ENCODE results near the gene KXD1.

The KXD1 gene

DNA sequence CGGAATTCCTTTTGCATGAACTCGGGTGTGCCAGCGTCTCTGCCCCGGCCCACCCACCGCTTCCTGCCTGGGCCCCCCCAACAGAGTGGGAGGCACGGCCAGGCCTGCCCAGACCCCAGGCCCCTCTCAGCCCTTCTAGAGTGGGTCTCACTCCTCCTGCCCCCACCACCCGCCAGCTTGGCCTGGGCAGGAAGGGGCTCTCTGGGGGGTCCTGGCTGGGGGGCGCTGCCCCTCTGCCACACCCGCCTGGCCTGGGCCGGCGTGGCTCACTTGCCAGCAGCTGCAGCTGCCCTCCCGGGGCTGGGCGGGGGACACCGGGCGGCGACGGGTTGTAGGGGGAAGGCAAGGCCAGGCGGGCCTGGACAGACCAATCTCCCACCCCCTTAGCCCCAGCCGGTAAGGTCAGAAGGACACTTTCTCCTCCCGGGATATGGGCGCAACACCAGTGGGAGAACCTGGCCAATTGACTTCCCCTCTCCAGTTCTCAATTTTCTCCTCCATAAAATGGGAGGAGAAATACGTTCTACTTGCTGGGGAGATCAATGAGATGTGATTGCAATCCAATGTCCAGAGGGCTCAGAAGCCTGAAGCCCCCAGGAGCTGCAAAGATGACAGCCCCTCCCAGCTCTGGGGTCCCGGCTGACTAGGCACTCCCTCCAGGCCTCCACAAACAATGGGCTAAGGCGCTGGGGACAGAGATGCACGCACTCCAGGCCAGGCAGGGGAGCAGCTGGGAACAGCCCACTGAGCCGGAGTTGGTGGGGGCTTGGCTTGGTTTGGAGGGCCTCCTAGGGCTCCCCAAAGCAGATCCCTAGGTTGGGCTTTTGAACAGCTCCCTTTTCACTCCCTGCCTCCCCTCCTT is 46.5 kb downstream of the KXD1 start:
- no peak for DNase-seq

DNA sequence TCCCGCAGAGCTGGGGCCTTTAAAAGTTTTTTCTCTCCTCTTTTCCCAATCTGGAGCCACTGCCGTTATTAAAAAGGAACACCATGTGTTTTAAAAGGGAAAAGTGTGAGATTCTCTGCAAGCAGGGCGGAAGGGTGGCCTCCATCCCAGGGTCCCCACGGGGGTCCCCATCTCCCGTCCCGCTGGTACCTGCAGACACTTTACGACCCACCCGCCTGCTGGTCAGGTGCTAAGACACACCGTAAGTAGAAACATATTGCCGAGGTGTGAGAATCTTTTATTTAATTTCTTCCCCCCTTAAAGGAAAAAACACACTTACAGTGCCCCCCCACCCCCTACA is 47.1 kb downstream of the KXD1 start:
- no peak for DNase-seq

DNA sequence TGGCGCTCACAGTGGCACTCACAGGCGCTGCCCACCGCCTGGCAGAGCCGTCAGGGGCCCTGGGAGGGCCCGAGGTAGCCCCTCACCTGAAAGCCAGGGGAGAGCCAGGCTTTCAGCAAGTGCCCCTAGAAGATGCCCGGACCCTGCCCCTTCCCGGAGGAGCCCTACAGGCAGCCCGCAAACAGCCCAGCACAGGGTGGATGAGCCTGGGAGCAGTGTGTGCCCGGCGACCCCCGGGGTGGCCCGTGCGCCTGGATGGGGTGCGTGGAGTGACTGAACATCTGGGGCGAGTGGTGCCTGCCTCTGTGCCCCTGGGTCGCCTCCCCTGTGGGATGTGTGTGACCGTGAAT is 47.5 kb downstream of the KXD1 start:
- DNase-seq: no peak

DNA sequence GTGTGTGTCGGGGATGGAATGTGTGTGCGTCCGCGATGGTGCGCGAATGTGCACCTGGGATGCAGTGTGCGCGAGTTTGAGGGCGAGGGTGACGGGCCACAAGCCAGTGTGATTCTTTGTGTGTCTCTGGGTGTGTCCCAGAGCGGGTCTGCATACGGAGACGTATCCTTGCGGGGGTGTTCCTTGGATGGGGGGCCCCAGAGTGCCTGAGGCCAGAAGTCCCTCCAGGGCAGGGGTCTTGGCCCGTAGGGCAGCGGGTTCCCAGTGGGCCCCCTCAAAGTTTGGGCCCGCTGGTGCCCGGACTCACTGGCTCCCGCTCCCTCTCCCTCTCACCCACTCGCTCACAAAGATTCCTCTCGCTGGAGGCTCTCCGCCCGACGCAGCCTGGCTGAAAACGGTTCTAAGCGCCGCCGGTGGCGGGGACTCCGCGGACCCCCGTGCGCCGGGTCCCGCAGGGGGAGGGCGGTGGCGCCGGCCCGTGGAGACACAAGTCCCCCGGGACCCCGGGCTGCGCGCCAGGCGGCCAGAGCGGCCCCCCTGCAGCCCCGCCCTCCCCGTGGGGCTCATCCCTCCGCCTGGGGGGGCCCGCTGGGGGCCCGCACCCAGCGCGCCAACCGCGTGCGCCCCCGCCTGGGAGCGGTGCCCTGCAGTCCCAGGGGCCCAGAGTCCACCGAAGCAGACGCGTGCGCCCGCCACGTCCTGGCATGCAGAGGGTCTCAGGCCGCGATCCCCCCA is 48.0 kb downstream of the KXD1 start:
- no peak for DNase-seq

DNA sequence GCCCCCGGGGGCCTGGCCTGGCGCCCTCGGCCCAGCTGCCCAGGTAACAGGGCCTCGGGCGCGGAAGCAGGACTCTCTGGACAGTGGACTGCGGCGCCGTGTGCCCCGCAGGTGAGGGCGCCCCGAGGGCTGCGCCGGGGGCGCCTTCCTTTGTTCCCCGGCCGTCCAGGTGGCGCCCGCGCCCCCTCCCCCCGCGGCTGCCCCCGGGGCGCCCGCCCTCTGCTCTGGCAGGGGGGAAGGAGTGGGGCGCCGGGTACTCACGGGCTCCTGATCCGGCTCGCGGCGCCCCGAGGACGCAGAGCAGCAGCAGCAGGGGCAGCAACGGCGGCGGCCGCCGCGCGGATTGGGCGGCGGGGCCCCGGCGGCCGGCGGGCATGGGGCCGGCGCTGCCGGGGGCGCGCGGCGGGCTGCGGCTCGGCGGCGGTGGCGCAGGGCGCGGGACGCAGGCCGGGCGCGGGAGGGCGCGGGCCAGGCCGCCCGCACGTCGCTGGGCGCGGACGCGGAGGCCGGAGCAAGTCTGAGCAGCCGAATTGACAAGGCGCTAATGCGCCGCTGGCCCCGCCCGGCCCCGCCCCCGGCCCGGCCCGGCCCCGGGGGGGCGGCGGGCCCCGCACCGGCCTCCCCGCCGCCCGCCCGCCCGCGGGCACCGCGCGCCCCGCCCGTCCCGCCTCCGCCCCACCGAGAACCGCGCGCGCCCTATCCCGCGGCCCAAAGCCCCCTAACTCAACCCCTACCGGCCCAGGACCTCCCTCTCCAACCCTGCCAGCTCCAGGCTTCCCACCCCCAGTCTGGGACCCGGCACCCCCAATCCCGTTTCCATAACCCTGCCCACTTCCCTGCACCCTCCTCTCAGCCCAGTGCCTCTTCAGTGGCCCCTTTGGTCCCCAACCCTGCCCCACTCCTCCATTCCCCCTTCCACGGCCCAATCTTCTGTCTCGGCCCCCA is 48.9 kb downstream of the KXD1 start, which contains the start of gene CRLF1:
CRLF1 (minus strand) TSS at position 519 of the 945 bp plus-strand sequence; CDS start at position 376, 143 bp downstream.
- DNase-seq: no peak

DNA sequence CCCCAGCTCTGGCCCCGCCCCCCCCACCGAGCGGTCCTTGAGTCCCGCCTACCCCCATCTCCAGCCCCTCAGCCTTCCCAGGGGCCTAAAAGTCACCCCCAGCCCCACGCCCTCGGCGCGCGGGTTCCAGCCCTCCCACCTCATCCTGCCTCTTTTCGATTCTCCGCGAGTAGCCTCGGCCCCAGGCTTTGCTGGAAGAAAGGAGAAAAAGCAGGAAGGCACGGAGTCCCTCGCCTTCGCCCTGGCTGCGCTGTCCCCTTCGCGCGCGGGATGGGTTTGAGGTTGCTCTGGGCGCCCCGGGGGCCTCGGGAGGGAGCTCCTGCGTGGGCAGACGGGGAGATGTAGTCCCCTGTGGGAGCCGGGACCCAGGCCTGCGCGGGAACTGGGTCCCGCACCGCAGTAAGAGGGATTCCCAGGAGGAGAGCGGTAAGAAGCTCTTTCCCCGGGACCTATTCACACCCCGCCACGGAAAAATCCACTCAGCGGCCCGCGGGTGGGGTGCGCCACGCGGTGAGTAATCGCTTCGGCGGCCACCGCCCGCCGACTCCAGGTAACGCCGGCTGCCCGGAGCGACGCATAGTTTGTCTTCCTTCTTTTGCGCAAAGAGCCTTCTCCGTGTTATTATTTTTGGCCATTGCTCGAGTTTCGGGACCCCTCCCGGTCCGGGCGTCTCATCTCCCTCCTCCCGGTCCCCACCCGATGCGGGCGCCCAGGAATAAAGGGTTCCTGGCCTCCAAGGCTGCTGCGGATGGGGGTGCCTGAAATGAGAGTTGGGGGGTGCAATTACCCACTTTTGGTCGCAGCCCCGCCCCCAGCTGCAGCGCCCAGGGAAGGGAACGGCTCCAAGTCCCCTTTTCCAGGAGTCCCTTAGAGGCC is 49.8 kb downstream of the KXD1 start:
- no peak for DNase-seq

DNA sequence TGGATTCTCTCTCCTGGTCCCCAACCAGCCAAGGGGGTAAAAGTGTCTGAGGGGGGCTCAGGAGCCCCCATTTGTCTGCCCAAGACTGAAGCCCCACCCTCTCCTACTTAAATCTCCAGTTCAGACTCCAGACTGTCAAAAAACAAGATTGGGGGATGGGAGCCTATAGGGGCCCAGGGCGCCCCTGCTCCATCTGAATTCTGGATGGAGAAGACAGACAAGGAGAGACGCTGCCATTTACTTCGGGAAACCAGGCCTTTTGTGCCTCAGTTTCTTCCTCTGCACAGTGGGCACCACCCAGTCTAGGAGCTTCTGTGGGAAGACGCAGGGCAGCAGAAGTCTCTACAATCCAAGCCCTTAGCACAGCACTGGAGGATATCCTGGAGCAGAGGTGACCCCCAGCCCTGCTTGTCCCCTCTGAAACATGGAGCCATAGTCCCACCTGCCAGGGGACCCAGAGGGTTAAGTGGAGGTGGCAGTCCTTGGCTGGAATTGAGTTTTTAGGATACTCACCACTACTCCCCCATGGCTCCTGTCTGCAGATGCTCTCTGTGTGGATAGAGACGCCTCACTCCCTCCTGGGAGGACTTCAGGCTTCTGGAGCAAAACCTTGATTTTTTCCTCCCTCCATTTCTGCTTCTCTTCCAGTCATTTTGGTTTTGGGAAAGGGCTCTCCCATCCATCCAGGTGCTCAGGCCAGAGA is 50.6 kb downstream of the KXD1 start:
- DNase-seq: no peak

DNA sequence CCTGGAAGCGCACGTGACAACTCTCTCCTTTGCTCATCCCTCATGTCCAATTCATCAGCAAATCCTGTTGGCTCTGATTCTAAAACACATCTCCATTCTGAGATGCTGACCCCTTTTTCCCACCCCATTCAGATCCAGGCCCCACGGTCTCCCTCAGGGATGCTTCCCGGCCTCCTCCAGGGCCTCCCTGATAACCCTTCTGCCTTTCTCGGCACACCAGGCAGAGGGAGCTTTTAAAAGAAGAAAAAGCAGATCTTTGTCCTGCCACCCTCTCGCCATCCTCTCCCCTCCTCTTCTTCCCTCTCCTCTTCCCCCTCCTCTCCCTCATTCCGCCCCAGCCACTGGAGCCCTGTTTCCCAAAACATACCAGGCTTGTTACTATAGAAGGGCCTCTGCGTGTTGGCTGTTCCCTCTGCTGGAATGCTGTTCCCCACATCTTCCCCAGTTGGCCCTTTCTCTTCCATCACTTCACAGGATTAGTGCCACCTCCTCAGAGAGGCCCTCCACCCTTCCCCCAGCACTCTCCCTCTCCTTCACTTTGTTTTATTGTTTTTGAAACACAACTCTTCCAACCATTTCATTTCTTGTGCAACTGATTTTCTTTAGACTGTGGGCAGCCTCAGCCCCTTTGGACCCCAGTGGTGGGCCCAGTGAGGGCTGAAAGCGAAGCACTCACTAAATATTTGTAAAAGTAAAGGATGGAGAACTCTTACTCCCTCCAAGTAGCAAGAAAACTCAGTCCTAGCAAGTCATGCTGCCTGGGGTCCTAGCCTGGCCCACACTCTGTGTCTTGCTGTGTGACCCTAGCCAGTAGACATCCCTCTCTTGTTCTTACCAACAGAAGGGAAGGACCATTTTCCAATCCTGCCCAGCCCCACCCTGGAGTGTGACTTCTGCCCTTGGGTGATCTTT is 51.4 kb downstream of the KXD1 start:
- DNase-seq: no peak

DNA sequence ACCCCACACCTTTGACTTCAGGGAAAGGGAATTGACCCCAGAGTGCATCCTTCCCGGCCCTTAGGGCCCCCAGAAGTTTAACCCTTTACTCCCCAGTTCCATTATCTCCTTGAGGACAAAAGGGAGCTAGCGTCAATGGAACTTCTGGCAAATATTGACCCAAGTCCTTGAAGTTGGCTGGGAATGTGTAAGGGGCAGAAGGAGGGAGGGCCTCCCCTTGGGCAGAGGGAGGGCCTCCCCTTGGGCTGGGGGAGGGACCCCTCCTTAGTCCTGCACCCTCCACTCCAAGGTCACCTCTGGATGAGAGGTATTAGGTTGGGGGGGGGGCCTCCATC is 52.0 kb downstream of the KXD1 start:
- DNase-seq: no peak

DNA sequence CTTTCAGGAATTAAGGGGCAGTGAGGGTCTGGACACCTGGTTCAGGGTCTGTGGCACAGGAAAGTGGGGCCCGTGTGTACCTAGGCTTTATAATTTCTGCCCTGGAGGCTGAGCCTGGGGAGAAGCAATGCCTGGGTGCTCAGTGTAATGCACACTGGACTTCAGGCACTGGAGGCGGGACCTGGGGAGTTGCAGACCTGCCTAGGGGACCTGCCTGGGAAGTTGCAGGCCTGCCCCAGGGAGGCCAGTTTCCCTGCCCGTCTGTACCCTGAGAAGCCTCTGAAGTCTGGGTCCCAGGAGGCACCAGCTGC is 52.5 kb downstream of the KXD1 start:
- no peak for DNase-seq

DNA sequence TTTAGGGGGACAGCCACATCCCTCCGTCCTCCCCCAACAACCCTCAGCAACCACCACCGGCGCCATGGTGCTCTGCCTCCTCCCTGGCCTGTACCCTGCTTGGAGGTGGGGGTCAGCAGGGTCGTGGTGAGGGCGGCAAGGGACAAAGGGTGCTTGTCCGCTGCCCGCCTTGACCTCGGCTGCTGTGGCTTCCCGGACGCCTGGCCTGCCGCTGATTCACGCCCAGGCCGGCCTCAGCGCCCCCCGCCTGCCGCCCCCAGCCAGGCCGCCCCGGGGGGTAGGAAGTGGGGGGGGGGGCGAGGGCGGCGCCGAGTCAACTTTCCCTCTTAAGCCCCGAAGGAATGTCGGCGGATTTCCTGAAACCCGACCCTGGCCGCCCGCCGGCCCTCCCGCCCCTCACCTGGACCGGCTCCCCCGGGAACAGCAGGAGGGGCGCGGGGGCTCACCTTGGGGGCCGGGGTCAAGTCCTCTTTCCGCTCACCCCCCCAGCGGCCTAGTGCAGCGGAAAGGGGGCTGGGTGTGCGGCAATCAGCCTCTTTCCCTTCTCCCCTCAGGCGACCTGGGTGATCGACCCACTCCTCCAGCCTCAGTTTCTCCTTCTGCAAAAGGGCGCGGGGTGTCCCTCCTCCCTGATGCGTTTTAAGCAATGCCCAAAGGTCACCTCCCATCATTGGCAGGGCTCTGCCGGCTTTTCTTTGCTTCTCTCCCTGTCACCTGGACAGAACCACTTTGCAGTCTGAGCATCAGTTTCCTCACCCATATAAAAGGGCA is 53.1 kb downstream of the KXD1 start:
- DNase-seq: no peak

DNA sequence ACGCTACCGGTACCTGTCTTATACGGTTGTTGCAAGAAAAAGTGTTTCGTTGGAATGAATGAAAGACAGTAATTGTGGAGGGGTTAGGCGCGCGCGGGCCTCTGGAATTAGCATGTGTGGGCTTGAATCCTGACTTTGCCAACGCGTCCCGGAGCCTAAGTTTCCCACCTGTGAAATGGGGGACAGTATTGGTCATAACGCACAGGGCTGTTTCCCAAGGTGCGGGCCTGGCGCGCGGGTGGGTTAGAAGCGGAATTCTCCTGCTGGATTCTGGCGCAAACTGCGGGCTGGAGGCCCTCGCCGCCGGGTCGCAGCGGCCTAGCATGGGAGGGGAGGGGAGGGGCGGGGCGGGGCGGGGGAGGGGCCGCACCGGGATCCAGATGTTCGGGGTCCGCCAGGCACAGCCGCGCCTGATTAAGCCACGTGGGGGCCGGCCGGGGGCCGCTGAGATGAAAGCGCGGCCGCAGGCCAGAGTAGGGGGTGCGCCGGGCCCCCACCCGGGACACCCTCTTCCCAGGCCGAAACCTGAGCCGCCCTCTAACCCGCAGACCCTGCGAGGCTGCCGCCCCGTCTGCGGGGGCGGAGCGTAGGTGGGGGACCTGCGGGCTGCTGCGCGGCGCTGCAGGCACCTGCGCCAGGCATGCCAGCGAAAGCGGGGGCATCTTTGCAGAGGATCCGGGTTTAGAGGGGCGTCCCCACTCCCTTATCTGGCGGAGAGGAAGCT is 53.8 kb downstream of the KXD1 start:
- DNase-seq: no peak

DNA sequence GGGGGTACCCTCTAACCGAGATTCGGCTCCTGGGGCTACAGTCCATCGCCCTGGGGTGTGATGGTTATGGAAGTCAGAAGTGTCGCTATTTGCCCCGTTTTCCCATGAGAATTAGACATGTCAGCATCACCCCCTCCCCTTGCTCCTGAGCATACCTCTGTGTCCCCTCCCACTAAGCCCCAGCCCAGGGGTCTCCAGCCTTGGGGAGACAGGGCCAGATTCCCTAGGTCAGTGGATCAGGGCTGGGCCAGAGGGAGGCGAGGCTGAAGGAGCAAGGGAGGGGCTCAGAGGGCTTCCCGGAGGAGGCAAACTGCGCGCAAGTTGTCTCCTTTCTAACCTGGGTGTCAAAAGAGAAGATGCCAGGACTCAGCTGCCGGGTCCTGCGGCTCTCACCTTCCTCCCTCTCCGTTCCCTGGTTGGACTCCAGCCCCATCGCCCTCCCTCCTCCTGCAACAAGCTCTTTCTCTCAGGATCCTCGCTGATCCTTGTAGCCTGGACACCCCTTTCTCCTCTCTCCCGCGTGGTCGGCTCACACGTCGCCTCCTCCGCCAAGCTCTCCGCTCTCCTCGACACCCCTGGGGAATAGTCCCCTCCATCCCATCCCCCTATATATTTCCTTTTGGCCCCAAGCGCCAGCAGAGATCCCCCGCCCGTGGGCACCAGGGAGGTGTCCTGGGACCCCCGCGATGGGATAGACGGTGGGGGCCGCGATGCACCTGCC is 54.5 kb downstream of the KXD1 start:
- DNase-seq: no peak

DNA sequence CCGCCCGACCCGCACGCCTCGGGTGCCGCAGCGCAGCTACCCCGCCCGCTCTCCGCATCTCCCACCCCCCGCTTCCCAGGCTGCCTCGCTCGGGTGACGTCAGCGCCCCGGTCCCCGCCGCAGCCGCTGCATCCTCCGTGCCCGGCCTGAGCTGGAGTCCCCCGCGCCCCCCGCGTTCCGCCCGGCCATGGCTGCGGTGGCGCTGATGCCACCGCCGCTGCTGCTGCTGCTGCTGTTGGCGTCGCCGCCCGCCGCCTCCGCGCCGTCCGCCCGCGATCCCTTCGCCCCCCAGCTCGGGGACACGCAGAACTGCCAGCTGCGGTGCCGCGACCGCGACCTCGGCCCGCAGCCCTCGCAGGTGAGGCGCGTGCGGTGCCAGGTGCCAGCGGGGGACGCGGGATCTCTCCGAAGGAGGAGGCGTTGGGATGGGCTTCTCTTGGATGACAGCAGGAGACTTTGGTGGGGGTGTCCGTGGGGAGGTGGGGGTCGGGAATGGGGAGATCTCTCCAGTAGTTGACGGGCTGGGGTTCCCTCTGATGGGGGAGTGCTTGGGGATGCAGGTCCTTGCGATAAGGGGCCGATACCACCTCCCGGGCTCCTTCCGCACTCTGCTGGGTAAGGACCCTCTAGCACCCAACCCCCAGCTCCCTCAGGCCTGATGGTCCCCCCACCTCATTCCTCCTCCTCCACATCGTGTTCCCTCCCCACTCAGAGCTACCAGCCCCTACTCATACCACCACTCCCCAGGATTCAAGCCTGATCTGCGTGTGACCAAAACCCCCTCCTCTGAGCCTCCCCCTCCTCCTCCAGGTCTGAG is 55.3 kb downstream of the KXD1 start, which contains the start of gene TMEM59L:
TMEM59L (plus strand) TSS at position 99 of the 817 bp plus-strand sequence; CDS start at position 188, 89 bp downstream.
- peak; percentile 51 for DNase-seq

DNA sequence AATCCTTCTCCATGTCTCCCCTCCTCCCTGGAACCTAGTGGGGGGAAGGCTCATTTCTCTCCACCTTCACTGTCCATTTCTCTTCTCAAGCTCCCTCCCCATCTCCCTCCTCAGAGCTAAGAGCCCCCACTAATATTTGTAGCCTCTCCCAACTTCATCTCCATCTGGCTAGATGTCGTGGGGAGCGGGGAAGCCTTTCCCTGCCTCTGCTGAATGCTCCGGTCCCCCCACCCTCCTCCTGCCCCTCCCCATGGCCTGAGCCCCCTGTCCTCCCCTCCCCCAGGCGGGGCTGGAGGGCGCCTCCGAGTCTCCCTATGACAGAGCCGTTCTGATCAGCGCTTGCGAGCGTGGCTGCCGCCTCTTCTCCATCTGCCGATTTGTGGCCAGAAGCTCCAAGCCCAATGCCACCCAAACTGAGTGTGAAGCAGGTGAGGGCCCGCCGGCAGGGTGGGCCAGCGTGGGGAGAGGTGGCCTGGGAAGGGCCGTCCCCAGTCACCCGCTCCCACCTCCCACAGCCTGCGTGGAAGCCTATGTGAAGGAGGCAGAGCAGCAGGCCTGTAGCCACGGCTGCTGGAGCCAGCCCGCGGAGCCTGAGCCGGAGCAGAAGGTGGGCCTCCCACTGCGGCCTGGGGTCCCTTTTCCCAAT is 56.0 kb downstream of the KXD1 start:
- no peak for DNase-seq

DNA sequence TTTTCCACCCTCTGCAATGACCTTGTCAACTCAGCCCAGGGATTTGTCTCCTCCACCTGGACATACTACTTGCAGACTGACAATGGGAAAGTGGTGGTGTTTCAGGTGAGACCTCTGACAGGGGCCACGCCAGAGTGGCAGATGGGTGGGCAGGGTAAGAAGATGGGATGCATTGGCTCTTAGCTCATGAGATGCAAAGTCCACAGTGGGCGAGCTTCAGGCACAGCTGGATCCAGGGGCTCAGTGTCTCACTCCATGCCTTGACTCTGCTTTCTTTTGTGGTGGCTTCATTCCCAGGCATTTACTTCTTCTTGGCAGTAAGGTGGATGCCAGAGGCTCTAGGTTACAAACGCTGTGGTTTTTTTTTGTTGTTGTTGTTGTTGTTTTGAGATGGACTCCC is 58.4 kb downstream of the KXD1 start:
- no peak for DNase-seq

DNA sequence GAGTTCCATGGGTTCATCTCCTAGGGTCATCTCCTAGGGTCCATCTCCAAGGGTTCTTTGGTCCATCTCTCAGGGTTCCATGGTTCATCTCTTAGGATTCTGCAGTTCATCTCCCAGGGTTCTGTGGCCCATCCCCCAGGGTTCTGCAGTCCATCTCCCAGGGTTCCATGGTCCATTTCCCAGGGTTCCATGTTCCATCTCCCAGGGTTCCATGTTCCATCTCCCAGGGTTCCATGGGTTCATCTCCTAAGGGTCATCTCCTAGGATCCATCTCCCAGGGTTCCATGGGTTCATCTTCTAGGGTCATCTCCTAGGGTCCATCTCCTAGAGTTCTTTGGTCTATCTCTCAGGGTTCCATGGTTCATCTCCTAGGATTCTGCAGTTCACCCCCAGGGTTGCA is 59.9 kb downstream of the KXD1 start:
- no peak for DNase-seq

Measured in CD4-positive, alpha-beta T cell treated with Interferon gamma for 1 hour (primary cell).